DND-41 (cell line): ENCODE data around the gene RBMS2.

Source experiments
- CTCF ChIP-seq: IDR thresholded peaks from 2 replicates; pipeline ENCODE4 v1.5.1; 2012; ENCODE audit warnings: borderline replicate concordance, low read length, moderate library complexity, mild to moderate bottlenecking; ENCODE audit not compliant: poor library complexity, severe bottlenecking; ENCODE audit errors: extremely low read depth
- EZH2 ChIP-seq: IDR thresholded peaks from 3 replicates; pipeline ENCODE4 v1.6.1; 2012; ENCODE audit warnings: borderline replicate concordance, low read depth, mild to moderate bottlenecking, moderate library complexity, low read length, inconsistent platforms; ENCODE audit not compliant: severe bottlenecking

GRCh38 chr12:56490360-56490759, 31.3 kb upstream of the RBMS2 start:
- no peak for TF ChIP-seq CTCF
- TF ChIP-seq EZH2 = no peak
